ENCODE results near the gene NR6A1.

DNA sequence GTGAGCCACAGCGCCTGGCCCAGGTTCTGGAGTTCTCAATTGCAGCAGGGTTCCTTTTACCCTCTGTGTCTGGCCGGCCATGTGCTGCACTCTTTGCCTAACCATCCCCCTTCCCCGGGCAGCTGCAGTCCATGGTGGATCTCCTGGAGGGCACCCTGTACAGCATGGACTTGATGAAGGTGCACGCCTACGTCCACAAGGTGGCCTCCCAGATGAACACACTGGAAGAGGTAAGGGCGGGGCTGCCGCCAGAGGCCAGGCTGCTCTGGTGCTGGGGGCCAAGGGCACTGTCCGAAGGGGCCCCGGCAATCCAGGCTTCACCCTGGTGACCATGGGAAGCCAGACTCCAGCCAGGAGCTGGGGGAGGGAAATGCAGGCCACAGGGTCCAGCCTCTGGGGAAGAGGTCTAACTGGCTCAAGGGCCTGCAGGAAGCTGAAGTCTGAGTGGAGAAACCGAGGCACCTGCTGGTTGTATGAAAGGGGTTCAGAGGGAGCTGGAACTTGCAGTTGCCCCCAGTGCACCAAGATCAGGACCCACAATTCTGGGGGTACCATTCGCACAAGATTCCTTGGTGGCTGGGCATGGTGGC, 23.9 kb upstream of the NR6A1 start:
- TF ChIP-seq POLR2A (IDR thresholded peaks at IDR 0.05): no peak
- TF ChIP-seq, protein P1, sequence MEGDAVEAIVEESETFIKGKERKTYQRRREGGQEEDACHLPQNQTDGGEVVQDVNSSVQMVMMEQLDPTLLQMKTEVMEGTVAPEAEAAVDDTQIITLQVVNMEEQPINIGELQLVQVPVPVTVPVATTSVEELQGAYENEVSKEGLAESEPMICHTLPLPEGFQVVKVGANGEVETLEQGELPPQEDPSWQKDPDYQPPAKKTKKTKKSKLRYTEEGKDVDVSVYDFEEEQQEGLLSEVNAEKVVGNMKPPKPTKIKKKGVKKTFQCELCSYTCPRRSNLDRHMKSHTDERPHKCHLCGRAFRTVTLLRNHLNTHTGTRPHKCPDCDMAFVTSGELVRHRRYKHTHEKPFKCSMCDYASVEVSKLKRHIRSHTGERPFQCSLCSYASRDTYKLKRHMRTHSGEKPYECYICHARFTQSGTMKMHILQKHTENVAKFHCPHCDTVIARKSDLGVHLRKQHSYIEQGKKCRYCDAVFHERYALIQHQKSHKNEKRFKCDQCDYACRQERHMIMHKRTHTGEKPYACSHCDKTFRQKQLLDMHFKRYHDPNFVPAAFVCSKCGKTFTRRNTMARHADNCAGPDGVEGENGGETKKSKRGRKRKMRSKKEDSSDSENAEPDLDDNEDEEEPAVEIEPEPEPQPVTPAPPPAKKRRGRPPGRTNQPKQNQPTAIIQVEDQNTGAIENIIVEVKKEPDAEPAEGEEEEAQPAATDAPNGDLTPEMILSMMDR (IDR thresholded peaks at IDR 0.05): no peak

Data from ovary (tissue), 3 donors.